GM18909 (cell line): ENCODE results near the gene PHF3.
"Not testable (repeated sequence)": the region's sequence is repeated elsewhere in the genome, so short reads cannot be mapped to it uniquely, and the experiment has no call there.

Experiments used
- ATAC-seq: cut with Tn5 transposase; IDR thresholded peaks from one replicate; pipeline ENCODE4 v1.9.1; 2021; ENCODE audit warnings: mild to moderate bottlenecking; ENCODE audit not compliant: unreplicated experiment, poor library complexity

The PHF3 gene

GRCh38 chr6:63757275-63757674 is 121.7 kb downstream of the PHF3 start:
- ATAC-seq: not testable (repeated sequence)

- no peak for ATAC-seq
Measured at GRCh38 chr6:63757826-63758225, 122.2 kb downstream of the PHF3 start.

- no peak for ATAC-seq
Measured at GRCh38 chr6:63759605-63760105, 124.1 kb downstream of the PHF3 start.

GRCh38 chr6:63760199-63760598 is 124.6 kb downstream of the PHF3 start:
- ATAC-seq: no peak

- peak; percentile 54 for ATAC-seq
Measured at GRCh38 chr6:63764318-63764916, 128.8 kb downstream of the PHF3 start.
